OCI-LY1 (cell line): ENCODE measurements around the gene QKI.
"Not testable (repeated sequence)": the region's sequence is repeated elsewhere in the genome, so short reads cannot be mapped to it uniquely, and the experiment has no call there.

Experiments
- H2AFZ ChIP-seq: fragments of 200-600 bp; sonication (generic), shearing (Covaris generic); 2 replicates; pipeline ENCODE4 v1.6.0; 2014; ENCODE audit warnings: antibody characterized with exemption, mild to moderate bottlenecking, low read length
- H3F3A ChIP-seq: fragments of 200-600 bp; sonication (generic), shearing (Covaris generic); 2 replicates; pipeline ENCODE4 v1.6.0; 2014; ENCODE audit warnings: mild to moderate bottlenecking, antibody characterized with exemption, low read length, moderate library complexity; ENCODE audit not compliant: insufficient read depth
- H3K27ac ChIP-seq: fragments of 200-600 bp; sonication (generic); 2 replicates; pipeline ENCODE4 v1.5.1; 2014; ENCODE audit warnings: low read length, mixed run types, mild to moderate bottlenecking, low read depth; ENCODE audit not compliant: poor library complexity, severe bottlenecking
- H3K27me3 ChIP-seq: fragments of 200-600 bp; sonication (generic); 2 replicates; pipeline ENCODE4 v1.6.0; 2014; ENCODE audit warnings: antibody characterized with exemption, mild to moderate bottlenecking, low read length, moderate library complexity; ENCODE audit not compliant: insufficient read depth
- H3K36me3 ChIP-seq: fragments of 200-600 bp; sonication (generic); 2 replicates; pipeline ENCODE4 v1.6.1; 2014; ENCODE audit warnings: mild to moderate bottlenecking, antibody characterized with exemption, low read length, moderate library complexity, mixed read lengths; ENCODE audit not compliant: insufficient read depth
- H3K4me1 ChIP-seq: fragments of 200-600 bp; sonication (generic); 2 replicates; pipeline ENCODE4 v1.5.1; 2014; ENCODE audit warnings: mild to moderate bottlenecking, low read length, moderate library complexity; ENCODE audit not compliant: insufficient read depth, severe bottlenecking
- H3K4me2 ChIP-seq: fragments of 200-600 bp; sonication (generic), shearing (Covaris generic); 2 replicates; pipeline ENCODE4 v1.6.1; 2014; ENCODE audit warnings: low read length
- H3K4me3 ChIP-seq: fragments of 200-600 bp; sonication (generic); 2 replicates; pipeline ENCODE4 v1.5.1; 2014; ENCODE audit warnings: low read length, low read depth, mild to moderate bottlenecking, mixed read lengths; ENCODE audit not compliant: poor library complexity, severe bottlenecking
- H3K79me2 ChIP-seq: fragments of 200-600 bp; shearing (Covaris generic); 2 replicates; pipeline ENCODE4 v1.6.1; 2016; ENCODE audit warnings: mixed run types, low read length, mixed read lengths; ENCODE audit not compliant: insufficient read depth
- H3K9ac ChIP-seq: fragments of 200-600 bp; sonication (generic), shearing (Covaris generic); 2 replicates; pipeline ENCODE4 v1.6.1; 2014; ENCODE audit warnings: mild to moderate bottlenecking, low read length, mixed read lengths
- H3K9me2 ChIP-seq: fragments of 200-600 bp; sonication (generic), shearing (Covaris generic); 2 replicates; pipeline ENCODE4 v1.6.1; 2014; ENCODE audit warnings: low read depth, mild to moderate bottlenecking, low read length, mixed read lengths
- H3K9me3 ChIP-seq: fragments of 200-600 bp; shearing (Covaris generic); 2 replicates; pipeline ENCODE4 v1.6.1; 2014; ENCODE audit warnings: low read length, mixed read lengths
- H4K20me1 ChIP-seq: fragments of 200-600 bp; sonication (generic), shearing (Covaris generic); 2 replicates; pipeline ENCODE4 v1.6.0; 2016; ENCODE audit warnings: mild to moderate bottlenecking, low read length; ENCODE audit not compliant: insufficient read depth
- EZH2 ChIP-seq: fragments of 200-600 bp; sonication (generic), shearing (Covaris generic); IDR thresholded peaks from 2 replicates; pipeline ENCODE4 v1.8.0; 2017; ENCODE audit warnings: borderline replicate concordance, mixed run types, mild to moderate bottlenecking, antibody characterized with exemption, low read length, moderate library complexity, mixed read lengths
- TF ChIP-seq, protein P1 (sequence below): fragments of 200-600 bp; sonication (generic), shearing (Covaris generic); IDR thresholded peaks from 2 replicates; pipeline ENCODE4 v1.5.1; 2017; ENCODE audit warnings: mild to moderate bottlenecking, antibody characterized with exemption, low read length, moderate library complexity, mixed read lengths

The QKI gene

DNA sequence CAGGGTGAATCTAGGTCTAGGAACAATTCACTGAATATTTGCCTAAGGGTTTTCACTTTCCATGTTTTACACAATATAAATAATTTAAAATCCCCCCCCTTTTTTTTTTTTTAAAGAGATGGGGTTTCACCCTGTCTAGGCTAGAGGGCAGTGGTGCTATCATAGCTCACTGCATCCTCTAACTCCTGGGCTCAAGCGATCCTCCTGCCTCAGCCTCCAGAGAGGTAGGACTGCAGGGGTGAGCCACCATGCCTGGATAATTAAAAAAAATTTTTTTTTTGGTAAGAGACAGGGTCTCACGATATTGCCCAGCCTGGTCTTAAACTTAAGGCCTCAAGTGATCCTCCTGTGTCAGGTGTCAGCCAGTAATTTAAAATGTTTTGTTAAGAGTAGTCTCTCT is 17.8 kb downstream of the QKI start:
- Histone ChIP-seq H3K4me1 (no peaks in the 10 kb centered on the region), H4K20me1 (peaks cover 5% of the 10 kb centered on the region; the same call in 1 of the 2 replicates), H3K9me2 (no peaks in the 10 kb centered on the region), H3K79me2 (peaks cover 95% of the 10 kb centered on the region), H2AFZ (no peak overlapping the region), H3K4me2 (no peak overlapping the region), H3F3A (no peaks in the 10 kb centered on the region), H3K27me3 (no peaks in the 10 kb centered on the region), H3K9ac (no peak overlapping the region), H3K9me3 (no peaks in the 10 kb centered on the region; the same call in 1 of the 2 replicates), H3K36me3 (no peaks in the 10 kb centered on the region), H3K4me3 (no peak overlapping the region), H3K27ac (no peak overlapping the region)
- TF ChIP-seq EZH2, result no peak
- TF ChIP-seq, protein P1, sequence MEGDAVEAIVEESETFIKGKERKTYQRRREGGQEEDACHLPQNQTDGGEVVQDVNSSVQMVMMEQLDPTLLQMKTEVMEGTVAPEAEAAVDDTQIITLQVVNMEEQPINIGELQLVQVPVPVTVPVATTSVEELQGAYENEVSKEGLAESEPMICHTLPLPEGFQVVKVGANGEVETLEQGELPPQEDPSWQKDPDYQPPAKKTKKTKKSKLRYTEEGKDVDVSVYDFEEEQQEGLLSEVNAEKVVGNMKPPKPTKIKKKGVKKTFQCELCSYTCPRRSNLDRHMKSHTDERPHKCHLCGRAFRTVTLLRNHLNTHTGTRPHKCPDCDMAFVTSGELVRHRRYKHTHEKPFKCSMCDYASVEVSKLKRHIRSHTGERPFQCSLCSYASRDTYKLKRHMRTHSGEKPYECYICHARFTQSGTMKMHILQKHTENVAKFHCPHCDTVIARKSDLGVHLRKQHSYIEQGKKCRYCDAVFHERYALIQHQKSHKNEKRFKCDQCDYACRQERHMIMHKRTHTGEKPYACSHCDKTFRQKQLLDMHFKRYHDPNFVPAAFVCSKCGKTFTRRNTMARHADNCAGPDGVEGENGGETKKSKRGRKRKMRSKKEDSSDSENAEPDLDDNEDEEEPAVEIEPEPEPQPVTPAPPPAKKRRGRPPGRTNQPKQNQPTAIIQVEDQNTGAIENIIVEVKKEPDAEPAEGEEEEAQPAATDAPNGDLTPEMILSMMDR, result 0 out of 2 replicates have a peak, but pooled peaks have one; percentile 6

DNA sequence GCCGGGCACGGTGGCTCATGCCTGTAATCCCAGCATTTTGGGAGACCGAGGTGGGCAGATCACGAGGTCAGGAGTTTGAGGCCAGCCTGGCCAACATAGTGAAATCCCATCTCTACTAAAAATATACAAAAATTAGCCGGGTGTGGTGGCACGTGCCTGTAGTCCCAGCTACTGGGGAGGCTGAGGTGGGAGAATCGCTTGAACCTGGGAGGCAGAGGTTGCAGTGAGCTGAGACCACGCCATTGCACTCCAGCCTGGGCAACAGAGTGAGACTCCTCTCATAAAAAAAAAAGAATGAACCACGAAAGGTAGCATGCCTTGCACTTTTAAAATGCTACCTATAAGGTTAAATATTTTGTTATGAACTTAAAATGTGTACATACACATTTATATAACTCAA is 19.0 kb downstream of the QKI start:
- H3K27me3 ChIP-seq, H3K4me2 ChIP-seq, H3K36me3 ChIP-seq, H3K4me1 ChIP-seq, H4K20me1 ChIP-seq, H3K9me3 ChIP-seq, H3K27ac ChIP-seq, H2AFZ ChIP-seq, H3K4me3 ChIP-seq, H3K9me2 ChIP-seq, H3F3A ChIP-seq, H3K9ac ChIP-seq: not testable (repeated sequence)
- H3K79me2 ChIP-seq, result peaks cover 96% of the 10 kb centered on the region

DNA sequence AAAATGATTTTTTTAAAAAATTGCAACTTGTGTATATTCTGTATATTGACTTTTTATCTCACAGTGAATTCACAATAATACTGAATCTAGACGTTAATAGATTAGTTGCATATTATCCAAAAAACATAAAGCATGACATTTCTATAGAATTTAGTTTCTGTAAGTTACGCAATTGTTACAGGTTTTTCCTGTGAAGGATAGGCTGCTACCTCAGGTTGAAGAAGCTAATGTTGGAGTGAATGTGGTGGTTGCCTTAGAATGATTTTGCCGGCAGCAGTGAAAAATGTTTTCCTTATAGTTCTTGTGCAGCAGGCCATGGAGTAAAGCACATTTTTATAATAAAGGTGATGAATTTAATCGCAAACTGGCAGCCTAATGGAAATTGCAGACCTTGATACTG is 20.5 kb downstream of the QKI start:
- H3K79me2 ChIP-seq, result peaks cover 90% of the 10 kb centered on the region
- no peak overlapping the region for H2AFZ ChIP-seq
- peaks cover 3% of the 10 kb centered on the region for H3K4me1 ChIP-seq

DNA sequence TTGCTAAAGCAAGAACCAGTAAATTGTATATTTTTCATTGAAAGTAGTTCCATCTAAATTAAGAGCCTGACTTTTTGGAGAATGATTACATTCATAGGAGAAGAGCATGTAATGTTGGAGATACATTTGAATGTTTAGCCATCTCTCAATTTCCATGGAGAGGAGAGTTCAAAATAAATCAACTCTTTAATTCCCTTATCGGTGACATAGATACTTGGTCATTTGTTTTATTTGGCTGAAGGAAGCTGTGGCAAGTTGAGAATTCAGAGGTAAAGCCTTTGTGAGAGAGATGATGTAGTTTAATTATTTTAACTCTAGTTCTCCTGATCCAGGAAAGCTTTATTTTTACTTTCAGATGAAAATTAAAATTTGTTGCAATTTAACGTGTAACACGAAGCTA is 22.3 kb downstream of the QKI start:
- no peak overlapping the region for H2AFZ ChIP-seq
- no peaks in the 10 kb centered on the region for H3F3A ChIP-seq
- no peak overlapping the region for H3K4me2 ChIP-seq
- 0 out of 2 replicates have a peak, but pooled peaks cover 2% of the 10 kb centered on the region for H4K20me1 ChIP-seq
- H3K27ac ChIP-seq, result no peak overlapping the region
- peaks cover 3% of the 10 kb centered on the region for H3K4me1 ChIP-seq
- H3K79me2 ChIP-seq, result peaks cover 90% of the 10 kb centered on the region
- H3K9me2 ChIP-seq, result no peaks in the 10 kb centered on the region
- no peaks in the 10 kb centered on the region for H3K27me3 ChIP-seq
- H3K9me3 ChIP-seq, result no peaks in the 10 kb centered on the region; the same call in 1 of the 2 replicates
- TF ChIP-seq, protein P1, result no peak
- no peak for TF ChIP-seq EZH2
- H3K9ac ChIP-seq, result no peak overlapping the region
- H3K36me3 ChIP-seq, result no peaks in the 10 kb centered on the region
- no peak overlapping the region for H3K4me3 ChIP-seq

More for the DNA sequence above, 20.5 kb downstream of the QKI start:
- 0 out of 2 replicates have a peak, but pooled peaks cover 2% of the 10 kb centered on the region for H4K20me1 ChIP-seq
- H3K9me2 ChIP-seq, result no peaks in the 10 kb centered on the region
- H3F3A ChIP-seq, result no peaks in the 10 kb centered on the region
- no peaks in the 10 kb centered on the region; the same call in 1 of the 2 replicates for H3K9me3 ChIP-seq
- no peaks in the 10 kb centered on the region for H3K27me3 ChIP-seq
- no peak overlapping the region for H3K4me3 ChIP-seq
- no peak for TF ChIP-seq EZH2
- TF ChIP-seq, protein P1, result no peak
- H3K4me2 ChIP-seq, result no peak overlapping the region
- no peak overlapping the region for H3K27ac ChIP-seq
- H3K9ac ChIP-seq, result no peak overlapping the region
- no peaks in the 10 kb centered on the region for H3K36me3 ChIP-seq
